GM21447 (cell line): ENCODE measurements around the gene CTXND2.
"Not testable (repeated sequence)": the region's sequence is repeated elsewhere in the genome, so short reads cannot be mapped to it uniquely, and the experiment has no call there.

Source experiments
- ATAC-seq: cut with Tn5 transposase; IDR thresholded peaks from one replicate; pipeline ENCODE4 v1.9.1; 2021; ENCODE audit not compliant: unreplicated experiment

The CTXND2 gene

DNA sequence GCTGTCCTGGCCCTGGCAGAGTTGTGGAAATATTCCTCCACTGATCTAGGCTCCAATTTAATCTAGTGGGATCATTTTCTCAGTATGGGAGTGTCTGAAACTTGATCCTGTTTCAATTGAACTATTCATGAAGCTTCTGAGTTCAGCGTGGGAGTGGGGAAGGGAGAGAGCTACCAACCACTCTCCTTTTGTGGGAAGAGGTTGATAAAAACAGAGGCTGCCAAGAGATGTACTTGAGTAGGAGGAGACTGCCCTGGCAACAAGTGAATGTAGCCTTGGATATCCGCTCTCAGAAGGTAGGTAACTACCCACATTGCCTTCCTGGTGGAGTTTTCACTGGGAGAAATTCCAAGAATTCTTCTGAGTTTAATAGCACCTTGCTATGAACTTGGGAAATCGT is at the start of gene CTXND2:
Gene CTXND2 (plus strand): TSS at position 119 of the 400 bp plus-strand sequence. CDS start 25,179 bp downstream, outside the sequence.
- ATAC-seq: no peak

DNA sequence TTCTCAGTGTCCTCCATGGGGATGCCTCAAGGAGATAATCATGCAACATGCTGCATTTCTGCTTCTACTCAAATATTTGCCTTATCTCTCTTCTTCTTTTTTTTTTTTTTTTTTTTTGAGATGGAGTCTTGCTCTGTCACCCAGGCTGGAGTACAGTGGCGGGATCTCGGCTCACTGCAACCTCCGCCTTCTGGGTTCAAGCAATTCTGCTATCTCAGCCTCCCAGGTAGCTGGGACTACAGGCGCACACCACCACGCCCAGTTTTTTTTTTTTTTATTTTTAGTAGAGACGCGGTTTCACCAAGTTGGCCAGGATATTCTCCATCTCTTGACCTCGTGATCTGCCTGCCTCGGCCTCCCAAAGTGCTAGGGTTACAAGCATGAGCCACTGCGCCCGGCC is 46.1 kb upstream of the CTXND2 start:
- ATAC-seq: not testable (repeated sequence)

DNA sequence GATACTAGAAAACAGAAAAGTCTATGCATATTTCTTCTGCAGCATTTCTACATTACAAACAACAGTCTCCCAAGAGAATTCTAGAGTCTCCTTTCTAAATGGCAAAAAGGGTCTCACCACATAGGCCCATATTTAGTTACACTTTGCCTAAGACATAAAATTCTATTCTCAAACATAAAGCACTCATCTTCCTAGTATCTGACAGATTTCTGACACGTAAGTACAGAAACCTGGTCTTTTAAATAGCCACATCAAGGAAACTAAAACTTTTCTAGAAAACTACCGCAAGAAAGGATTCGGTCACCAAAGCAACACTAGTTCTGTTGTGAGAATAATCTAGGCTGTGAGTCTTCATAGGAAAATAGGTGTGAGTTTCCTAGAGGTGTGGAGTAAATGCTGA is 45.3 kb upstream of the CTXND2 start:
- no peak for ATAC-seq

DNA sequence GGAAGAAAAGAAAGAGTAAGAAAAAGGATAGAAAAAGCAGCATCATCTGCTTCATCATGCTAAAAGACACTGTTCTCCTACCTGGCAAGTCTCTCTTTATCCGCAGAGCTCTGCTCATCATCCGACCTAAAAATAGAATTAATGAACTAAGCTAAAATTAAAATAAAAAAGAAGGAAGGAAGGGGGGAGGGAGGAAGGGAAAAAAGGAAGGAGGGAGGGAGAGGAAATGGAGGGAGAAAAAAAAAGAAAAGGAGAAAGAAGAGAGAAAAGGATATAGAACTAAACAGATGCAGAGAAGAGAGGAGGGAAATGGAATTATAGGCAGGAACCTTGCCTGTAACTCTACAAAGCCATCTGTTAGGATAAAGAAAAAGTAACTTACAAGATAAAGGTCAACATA is 44.6 kb upstream of the CTXND2 start:
- ATAC-seq: no peak

DNA sequence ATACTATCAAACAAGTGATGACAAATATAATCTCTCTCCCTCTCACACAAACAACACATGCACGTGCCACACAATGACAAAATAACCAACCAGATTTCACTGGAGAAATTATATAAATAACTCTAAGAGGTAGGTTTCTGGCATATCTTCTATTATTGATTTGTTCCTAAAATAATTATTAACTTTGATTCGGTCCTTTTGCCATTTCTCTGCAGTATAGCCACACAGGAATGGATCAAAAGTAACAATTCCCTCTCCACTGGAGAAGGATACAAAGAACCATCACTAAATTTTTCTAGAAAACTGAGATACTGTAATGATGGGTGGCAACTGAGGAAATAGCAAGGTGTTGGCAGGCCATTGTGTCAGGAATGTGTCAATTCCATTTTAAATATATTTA is 44.0 kb upstream of the CTXND2 start:
- ATAC-seq: no peak

DNA sequence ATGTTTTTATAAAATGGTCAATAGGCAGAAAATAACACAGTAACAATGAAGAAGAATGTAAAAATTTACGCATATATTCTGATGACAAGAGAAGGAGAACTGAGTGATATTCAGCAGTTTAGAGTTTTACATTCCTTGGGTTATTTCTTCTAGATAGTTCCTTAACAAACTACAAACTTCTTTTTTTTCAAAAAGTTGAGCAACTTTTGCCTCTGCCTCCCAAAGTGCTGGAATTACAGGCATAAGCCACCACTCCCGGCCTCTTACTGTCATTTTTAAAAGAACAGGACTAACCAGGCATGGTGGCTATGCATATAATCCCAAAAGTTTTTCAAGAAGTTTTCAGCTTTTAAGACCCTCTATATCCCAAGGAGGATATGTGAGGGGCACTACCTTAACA is 43.5 kb upstream of the CTXND2 start:
- ATAC-seq: no peak

DNA sequence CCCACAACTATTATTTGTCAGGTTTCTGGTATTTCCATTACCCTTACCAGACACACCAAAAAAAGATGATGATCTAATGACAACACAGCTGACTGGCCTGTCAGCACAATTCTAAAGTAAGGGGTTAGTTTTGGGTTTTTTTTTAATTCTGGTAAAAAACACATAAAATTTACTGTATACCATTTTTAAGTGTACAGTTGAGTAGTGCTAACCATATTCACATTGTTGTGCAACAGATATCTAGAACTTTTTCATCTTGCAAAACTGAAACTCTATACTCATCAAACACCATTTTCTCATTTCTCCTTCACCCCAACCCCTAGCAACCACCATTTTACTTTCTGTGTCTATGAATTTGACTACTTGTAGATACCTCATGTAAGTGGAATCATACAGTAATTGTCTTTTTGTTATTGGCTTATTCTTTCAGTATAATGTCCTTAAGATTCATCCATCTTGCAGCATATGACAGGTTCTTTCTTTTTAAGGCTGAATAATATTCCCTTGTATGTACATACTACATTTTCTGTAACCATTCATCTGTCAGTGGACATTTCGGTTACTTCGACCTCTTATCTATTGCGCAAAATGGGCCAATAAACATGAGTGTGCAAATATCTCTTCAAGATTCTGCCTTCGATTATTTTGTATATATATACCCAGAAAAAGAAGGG is 40.3 kb upstream of the CTXND2 start:
- no peak for ATAC-seq

DNA sequence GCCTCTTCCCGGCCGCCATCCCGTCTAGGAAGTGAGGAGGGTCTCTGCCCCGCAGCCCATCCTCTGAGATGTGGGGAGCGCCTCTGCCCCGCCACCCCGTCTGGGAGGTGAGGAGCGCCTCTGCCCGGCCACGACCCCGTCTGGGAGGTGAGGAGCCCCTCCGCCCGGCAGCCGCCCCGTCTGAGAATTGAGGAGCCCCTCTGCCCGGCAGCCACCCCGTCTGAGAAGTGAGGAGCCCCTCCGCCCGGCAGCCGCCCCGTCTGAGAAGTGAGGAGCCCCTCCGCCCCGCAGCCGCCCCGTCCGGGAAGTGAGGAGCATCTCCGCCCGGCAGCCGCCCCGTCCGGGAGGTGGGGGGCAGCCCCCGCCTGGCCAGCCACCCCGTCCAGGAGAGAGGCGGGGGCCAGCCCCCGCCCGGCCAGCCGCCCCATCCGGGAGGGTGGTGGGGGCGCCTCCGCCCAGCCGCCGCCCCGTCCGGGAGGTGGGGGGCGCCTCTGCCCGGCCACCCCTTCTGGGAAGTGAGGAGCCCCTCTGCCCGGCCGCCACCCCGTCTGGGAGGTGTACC is 36.1 kb upstream of the CTXND2 start:
- ATAC-seq: not testable (repeated sequence)

DNA sequence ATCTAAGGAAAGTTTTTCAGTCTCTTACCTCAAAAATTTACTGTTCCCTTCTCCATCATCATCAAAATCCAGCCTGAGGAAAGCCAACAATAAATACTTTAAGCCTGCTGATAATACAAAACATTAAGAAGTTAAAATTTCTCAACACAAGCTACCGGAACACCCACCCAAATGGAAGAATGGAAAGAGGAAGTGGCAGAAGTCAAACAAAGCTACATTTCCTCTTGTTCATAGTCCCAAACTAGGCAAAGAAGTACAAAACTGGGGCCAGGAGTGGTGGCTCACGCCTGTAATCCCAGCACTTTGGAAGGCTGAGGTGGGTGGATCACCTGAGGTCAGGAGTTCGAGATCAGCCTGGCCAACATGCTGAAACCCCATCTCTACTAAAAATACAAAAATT is 34.2 kb upstream of the CTXND2 start:
- ATAC-seq: not testable (repeated sequence)

DNA sequence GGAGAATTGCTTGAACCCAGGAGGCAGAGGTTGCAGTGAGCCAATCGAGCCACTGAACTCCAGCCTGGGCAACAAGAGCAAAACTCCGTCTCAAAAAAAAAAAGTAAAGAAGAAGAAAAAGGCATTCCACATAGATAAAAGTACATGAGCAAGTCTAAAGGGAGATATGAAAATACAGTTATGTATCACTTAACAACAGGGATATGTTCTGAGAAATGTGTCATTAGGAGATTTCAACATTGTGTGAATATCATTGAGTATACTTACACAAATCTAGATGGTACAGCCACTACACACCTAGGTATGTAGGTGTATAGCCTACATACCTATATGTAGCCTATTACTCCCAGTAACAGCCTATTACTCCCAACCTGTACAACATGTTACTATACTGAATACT is 23.2 kb upstream of the CTXND2 start:
- ATAC-seq: no peak

DNA sequence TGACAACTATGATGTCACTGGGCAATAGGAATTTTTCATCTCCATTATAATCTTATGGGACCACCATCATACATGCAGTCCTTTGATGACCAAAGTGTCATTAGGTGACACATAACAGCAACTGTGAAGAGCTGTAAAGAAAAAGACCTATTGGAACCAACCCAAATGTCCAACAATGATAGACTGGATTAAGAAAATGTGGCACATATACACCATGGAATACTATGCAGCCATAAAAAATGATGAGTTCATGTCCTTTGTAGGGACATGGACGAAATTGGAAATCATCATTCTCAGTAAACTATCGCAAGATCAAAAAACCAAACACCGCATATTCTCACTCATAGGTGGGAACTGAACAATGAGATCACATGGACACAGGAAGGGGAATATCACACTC is 22.7 kb upstream of the CTXND2 start:
- not testable (repeated sequence) for ATAC-seq

DNA sequence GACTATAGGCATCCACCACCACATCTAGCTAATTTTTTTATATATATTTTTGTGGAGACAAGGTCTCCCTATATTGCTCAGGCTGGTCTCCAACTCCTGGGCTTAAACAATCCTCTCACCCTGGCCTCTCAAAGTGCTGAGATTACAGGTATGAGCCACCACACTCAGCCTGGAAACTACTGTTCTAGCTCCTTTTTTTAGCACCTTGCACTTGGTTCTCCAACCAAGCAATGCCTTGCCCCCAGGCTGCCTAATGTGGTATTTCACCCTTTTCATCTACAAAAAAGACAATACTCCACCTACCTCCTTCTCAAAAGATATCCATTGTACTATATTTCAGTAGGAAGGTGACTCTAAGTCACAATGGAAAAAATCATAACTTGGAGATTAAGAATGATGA is 17.3 kb upstream of the CTXND2 start:
- no peak for ATAC-seq

DNA sequence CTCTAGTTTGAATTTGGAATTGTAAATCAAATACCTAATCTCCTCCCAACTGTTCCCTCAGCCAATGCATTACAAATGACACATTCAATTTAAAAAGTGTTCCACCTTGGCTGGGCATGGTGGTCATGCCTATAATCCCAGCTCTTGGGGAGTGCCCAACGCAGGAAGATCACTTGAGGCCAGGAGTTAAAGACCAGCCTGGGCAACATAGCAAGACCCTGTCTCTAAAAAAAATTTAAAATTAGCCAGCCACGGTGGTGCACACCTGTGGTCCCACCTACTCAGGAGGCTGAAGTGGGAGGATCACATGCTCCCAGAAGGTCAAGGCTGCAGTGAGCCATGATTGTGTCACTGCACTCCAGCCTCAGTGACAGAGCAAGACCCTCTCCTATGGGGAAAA is 14.4 kb upstream of the CTXND2 start:
- ATAC-seq: no peak

DNA sequence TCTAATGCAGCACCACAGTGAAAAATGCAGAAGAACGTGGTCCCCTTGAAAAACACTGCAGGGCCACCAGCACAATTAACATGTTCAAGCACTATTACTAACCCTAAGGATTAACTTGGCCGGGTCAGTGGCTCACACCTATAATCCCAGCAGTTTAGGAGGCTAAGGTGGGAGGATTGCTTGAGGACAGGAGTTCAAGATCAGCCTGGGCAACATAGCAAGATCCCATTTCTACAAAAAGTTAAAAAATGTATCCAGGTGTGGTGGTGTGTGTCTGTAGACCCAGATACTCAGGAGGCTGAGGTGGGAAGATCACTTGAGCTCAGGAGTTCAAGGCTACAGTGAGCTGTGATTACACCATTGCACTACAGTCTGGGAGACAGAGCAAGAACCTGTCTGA is 13.4 kb upstream of the CTXND2 start:
- no peak for ATAC-seq

DNA sequence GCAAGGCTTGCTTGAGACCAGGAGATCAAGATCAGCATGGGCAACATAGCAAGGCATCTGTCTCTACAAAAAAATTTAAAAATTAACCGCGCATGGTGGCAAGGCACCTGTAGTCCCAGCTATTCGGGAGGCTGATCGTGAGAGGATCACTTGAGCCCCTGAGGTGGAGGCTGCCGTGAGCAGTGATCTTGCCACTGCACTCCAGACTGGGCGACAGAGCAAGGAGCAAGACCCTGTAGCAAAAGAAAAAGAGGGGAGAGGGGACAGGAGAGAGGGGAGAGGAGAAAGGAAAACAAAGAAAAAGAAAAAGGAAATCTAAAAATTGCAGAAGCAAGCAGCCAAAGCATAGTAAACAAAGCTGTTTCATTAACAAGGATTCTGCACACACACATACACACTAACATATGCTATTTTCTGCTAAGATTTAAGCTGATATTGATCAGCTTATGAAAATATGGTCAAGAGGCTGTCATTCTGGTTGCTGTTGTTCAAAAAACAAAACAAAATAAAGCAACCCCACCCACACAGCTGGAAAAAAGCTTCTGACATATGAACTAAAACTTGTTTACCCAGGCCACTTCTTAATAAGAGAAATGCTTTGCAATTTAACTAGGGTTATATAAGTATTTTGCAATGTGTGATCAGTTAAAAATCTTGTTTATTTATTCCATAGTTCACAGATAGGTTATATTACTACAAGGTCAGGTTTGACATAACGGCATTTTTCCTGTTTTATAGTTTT is 12.3 kb upstream of the CTXND2 start:
- ATAC-seq: no peak

DNA sequence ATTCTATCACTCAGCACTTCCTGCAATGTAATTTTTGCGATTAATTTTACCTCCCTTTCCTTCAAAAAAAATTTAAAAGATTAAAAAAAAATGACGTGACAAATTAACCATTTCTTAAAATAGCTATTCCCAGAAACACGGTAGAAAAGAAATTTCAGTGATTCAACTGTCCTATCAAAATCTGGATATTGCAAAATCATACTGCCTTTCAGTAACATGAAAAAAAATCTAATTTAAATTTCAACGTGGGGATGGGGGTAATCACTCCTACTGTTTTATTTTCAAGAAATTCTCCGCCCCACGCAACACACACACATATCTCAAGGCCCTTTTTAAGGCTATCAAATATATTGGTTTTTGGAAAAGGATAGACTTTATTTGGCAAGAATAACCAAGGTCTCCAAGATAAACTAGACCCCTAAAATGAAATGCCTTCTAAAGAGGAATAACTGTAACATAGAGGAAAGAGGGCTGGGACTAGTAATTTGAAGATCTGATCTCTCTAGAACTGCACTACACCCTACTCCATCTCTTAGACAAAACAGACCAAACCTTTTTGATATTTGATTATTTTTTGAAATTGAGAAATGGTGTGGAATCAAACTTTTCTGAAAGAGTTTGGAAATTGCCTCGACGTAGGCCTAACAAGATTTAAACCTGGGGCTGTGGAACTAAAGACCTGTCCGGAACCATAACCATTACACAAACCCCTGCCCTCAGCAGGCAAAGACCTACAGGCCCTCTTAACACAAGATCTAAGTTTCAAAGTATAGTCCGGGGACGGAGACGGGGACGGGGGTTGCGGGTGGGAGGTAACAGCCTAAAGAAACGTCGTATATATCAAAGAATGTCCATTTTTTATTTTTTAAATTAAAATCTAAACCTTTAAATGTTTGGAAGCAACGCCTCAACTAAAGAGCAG is 11.5 kb upstream of the CTXND2 start:
- ATAC-seq: no peak

DNA sequence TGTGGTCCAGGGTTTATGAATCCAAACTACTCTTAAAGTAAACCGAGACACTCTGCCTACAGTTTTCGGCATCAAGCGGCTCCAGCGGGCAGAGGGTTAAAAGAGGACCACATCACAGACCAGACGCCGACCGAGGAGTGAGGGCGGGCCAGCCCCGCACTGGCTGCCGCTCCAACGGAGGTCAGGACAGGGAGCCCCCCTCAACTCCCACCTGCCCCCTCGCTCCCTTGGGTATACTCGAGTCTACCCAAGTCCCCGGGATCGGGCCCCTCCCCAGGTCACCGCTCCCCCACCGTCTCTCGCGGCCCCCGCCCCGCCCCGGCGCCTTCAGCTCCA is 10.8 kb upstream of the CTXND2 start:
- peak; percentile 44 for ATAC-seq

DNA sequence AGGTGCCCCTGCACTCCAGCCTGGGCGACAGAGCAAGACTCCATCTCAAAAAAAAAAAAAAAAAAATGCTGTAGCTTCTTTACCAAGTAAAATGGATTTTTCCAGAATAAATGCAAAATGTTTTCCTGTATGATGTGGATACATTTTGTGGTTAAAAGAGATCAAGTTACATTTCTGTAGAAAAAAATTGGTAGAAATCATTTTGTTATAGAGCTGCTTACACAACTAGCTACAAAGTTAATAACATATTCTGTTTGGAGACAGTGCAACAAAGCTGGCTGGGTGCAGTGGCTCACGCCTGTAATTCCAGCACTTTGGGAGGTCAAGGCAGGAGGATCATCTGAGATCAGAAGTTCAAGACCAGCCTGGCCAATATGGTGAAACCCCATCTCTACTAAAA is 8.0 kb upstream of the CTXND2 start:
- ATAC-seq: not testable (repeated sequence)

DNA sequence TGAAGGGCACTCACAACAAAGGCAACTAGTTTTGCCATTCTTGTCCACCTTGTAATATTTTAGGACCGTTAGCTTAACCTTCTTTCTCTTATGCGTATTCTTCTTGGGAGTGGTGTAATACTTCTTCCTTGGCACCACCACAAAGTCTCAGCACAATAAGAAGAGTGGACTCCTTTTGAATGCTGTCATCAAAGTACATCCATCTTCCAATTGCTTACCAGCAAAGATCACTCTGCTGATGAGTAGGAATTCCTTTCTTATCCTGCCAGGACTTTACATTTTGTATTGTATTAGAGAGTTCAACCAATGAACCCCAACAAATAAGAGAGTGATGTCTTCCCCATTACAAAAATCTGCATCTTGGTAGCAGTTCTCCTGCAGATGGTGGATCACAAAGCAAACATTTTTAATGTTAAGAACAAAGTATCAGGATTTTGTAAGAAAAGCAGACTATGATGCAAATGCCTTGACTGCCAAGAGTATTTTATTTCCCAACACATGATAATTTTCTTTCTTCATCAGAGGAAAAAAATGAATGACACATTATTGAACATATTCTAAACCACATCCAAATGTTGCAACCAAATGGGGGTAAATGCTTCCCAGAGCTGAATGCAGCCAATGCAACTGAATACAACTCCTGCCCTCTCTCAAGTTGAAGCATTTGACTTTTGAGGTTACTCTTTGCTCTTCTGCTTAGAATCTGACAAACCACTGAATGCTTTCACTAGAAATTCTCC is 5.4 kb upstream of the CTXND2 start:
- no peak for ATAC-seq

DNA sequence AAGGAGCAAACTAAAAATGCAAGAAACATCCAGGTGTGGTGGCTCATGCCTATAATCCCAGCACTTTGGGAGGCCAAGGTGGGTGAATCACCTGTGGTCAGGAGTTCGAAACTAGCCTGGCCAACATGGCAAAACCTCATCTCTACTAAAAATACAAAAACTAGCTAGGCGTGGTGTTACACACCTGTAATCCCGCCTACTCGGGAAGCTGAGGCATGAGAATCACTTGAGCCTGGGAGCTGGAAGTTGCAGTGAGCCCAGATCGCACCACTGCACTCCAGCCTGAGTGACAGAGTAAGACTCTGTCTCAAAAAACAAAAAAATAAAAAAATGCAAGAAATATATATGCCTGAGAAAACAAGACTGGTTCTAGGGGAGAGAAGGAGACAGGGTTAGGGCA is 3.8 kb upstream of the CTXND2 start:
- not testable (repeated sequence) for ATAC-seq

DNA sequence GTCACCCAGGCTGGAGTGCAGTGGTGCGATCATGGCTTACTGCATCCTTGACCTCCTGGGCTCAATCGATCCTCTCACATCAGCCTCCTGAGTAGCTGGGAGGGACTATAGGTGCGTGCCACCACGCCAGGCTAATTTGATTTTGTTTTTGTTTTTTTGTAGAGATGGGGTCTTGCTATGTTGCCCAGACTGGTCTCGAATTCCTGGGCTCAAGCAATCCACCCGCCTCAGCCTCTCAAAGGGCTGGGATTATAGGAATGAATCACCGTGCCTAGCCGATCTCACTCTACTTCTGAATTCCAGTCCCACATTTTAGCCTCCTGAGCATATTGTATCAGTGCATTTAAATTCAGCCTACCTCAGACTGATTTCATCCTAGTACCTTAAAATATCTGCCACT is 1.8 kb downstream of the CTXND2 start:
- ATAC-seq: no peak
